ENCODE data around the gene ZBED4.

DNA sequence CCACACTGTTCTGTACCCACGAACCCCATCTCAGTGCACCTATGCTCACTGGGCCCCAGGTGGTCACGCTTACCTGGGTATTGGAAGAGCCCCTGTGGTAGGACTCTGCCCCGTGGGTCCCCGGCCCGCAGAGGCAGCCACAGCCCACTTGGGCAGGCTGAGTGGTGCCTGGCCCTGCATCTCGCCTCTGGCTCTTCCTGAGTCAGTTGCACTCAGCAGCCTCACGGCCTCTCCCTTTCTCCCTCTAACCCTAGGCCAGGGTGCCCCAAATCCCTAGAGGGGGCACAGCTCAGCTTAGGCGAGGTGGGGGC is 74.5 kb downstream of the ZBED4 start:
- TF ChIP-seq, protein P1, sequence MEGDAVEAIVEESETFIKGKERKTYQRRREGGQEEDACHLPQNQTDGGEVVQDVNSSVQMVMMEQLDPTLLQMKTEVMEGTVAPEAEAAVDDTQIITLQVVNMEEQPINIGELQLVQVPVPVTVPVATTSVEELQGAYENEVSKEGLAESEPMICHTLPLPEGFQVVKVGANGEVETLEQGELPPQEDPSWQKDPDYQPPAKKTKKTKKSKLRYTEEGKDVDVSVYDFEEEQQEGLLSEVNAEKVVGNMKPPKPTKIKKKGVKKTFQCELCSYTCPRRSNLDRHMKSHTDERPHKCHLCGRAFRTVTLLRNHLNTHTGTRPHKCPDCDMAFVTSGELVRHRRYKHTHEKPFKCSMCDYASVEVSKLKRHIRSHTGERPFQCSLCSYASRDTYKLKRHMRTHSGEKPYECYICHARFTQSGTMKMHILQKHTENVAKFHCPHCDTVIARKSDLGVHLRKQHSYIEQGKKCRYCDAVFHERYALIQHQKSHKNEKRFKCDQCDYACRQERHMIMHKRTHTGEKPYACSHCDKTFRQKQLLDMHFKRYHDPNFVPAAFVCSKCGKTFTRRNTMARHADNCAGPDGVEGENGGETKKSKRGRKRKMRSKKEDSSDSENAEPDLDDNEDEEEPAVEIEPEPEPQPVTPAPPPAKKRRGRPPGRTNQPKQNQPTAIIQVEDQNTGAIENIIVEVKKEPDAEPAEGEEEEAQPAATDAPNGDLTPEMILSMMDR (IDR thresholded peaks at IDR 0.05; ENCODE audit: low read depth, low read length, missing input control): no peak
- no peak for TF ChIP-seq RAD21 (IDR thresholded peaks at IDR 0.05)
- no peak for TF ChIP-seq GABPA (IDR thresholded peaks at IDR 0.05 in 1 of 2, conservative IDR thresholded peaks at IDR 0.05 in 1 of 2)
- TF ChIP-seq, protein P2, sequence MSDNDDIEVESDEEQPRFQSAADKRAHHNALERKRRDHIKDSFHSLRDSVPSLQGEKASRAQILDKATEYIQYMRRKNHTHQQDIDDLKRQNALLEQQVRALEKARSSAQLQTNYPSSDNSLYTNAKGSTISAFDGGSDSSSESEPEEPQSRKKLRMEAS (IDR thresholded peaks at IDR 0.05): no peak
- TF ChIP-seq TAF1 (conservative IDR thresholded peaks at IDR 0.05): no peak
- TF ChIP-seq YY1 (IDR thresholded peaks at IDR 0.05): no peak
- TF ChIP-seq, protein P3, sequence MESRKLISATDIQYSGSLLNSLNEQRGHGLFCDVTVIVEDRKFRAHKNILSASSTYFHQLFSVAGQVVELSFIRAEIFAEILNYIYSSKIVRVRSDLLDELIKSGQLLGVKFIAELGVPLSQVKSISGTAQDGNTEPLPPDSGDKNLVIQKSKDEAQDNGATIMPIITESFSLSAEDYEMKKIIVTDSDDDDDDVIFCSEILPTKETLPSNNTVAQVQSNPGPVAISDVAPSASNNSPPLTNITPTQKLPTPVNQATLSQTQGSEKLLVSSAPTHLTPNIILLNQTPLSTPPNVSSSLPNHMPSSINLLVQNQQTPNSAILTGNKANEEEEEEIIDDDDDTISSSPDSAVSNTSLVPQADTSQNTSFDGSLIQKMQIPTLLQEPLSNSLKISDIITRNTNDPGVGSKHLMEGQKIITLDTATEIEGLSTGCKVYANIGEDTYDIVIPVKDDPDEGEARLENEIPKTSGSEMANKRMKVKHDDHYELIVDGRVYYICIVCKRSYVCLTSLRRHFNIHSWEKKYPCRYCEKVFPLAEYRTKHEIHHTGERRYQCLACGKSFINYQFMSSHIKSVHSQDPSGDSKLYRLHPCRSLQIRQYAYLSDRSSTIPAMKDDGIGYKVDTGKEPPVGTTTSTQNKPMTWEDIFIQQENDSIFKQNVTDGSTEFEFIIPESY (IDR thresholded peaks at IDR 0.05): no peak
